ENCODE data around the gene BLVRA.
"Not testable (repeated sequence)": the region's sequence is repeated elsewhere in the genome, so short reads cannot be mapped to it uniquely, and the experiment has no call there.

DNA sequence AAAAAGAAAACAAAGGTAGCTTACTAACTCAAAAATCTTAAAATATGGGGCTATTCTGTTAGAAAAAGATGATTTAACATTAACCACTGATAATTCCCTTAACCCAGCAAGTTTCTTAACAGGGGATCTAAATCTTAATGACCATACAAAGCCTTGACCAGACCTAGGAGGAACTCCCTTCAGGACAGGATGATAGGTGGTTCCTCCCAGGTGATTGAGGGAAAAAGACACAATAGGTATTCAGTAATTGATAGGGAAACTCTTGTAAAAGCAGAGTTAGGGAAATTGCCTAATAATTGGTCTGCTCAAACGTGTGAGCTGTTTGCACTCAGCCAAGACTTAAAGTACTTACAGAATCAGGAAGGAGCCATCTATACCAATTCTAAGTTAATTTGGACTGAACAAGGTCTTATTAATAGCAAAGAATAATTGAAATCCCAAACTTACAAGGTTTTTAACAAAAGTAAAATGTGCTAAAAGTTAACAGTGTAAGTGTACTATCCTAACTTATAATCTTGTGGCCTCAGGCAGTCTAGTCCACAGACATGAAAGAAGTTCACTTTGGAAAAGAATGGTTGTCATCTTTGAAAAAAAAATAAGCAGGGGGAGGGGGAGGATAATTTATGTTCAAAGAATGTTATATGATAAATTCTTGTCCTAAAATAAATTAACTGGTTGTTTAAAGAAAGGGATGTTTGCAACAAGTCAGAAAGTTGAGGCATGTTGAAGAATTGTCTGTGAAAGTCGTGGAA lies 57.7 kb downstream of the BLVRA start:
- not testable (repeated sequence) for TF ChIP-seq CTCF, POLR2A (IDR thresholded peaks at IDR 0.05)
